Ascending aorta (tissue), 2 donors: ENCODE data around the gene TST. TPM values are rescaled to one million over a fixed set of nuclear protein-coding genes. Genes with fewer than 3 reads are reported as not detected.

Source experiments
- DNase-seq, 2 donors: peaks; one replicate each; pipeline ENCODE4 v3.0.0-alpha.2; 2019; ENCODE audit warnings: low spot score in 2 of 2
- H3K27ac ChIP-seq, 2 donors: fragments of 200-600 bp; sonication (generic); one replicate each; pipeline ENCODE4 v1.5.1; 2016 to 2017; ENCODE audit warnings: mild to moderate bottlenecking in 1 of 2
- H3K27me3 ChIP-seq: fragments of 200-600 bp; sonication (generic); one replicate; pipeline ENCODE4 v1.5.1; 2017
- H3K36me3 ChIP-seq, 2 donors: fragments of 200-600 bp; sonication (generic); one replicate each; pipeline ENCODE4 v1.5.1; 2016
- H3K4me1 ChIP-seq, 2 donors: fragments of 200-600 bp; sonication (generic); one replicate each; pipeline ENCODE4 v1.5.1; 2016 to 2017; ENCODE audit warnings: mild to moderate bottlenecking in 1 of 2
- H3K4me3 ChIP-seq, 2 donors: fragments of 200-600 bp; sonication (generic); one replicate each; pipeline ENCODE4 v1.5.1; 2016 to 2017; ENCODE audit warnings: mild to moderate bottlenecking in 1 of 2
- H3K9me3 ChIP-seq, 2 donors: fragments of 200-600 bp; sonication (generic); one replicate each; pipeline ENCODE4 v1.5.1; 2016
- intact Hi-C: fragments of 100-400 bp; cut with DNase I; formaldehyde crosslinking; loops from one replicate; pipeline ENCODE4 v1.15.1; 2023
- total RNA-seq: library from RNA; depleted of rRNA; stranded (reverse); fragments of >200 nt; gene quantifications from one replicate; pipeline ENCODE4 v1.1.0, GENCODE V29; 2016
- TF ChIP-seq, protein P1 (sequence below), 3 experiments: fragments of 200-600 bp in 2 of 3; fragments of 450-650 bp in 1 of 3; sonication (generic) in 2 of 3; IDR thresholded peaks; one replicate each; pipeline ENCODE4 v1.5.1; 2016 to 2019; ENCODE audit warnings: antibody characterized with exemption in 3 of 3, mild to moderate bottlenecking in 1 of 3, moderate library complexity in 1 of 3

The TST gene
- total RNA-seq, 1 donor from 2014 or later, result 22.7 TPM

- Histone ChIP-seq H3K4me3 (no peak overlapping the region), H3K9me3 (no peaks in the 10 kb centered on the region), H3K27me3 (no peaks in the 10 kb centered on the region), H3K4me1 (no peaks in the 10 kb centered on the region), H3K27ac (no peak overlapping the region), H3K36me3 (peaks cover 27 to 52% of the 10 kb centered on the region in 2 donors)
- DNase-seq, result no peak
- TF ChIP-seq, protein P1, sequence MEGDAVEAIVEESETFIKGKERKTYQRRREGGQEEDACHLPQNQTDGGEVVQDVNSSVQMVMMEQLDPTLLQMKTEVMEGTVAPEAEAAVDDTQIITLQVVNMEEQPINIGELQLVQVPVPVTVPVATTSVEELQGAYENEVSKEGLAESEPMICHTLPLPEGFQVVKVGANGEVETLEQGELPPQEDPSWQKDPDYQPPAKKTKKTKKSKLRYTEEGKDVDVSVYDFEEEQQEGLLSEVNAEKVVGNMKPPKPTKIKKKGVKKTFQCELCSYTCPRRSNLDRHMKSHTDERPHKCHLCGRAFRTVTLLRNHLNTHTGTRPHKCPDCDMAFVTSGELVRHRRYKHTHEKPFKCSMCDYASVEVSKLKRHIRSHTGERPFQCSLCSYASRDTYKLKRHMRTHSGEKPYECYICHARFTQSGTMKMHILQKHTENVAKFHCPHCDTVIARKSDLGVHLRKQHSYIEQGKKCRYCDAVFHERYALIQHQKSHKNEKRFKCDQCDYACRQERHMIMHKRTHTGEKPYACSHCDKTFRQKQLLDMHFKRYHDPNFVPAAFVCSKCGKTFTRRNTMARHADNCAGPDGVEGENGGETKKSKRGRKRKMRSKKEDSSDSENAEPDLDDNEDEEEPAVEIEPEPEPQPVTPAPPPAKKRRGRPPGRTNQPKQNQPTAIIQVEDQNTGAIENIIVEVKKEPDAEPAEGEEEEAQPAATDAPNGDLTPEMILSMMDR (IDR thresholded peaks at IDR 0.05), result no peak
- intact Hi-C loops, result no loop called here
These were observed 41.8 kb upstream of the TST start for GRCh38 chr22:37060801-37061610.

GRCh38 chr22:37059876-37060449 lies 40.7 kb upstream of the TST start:
- DNase-seq, result no peak
- Histone ChIP-seq H3K4me3 (no peak overlapping the region), H3K27me3 (no peaks in the 10 kb centered on the region), H3K4me1 (no peaks in the 10 kb centered on the region), H3K27ac (no peak overlapping the region), H3K9me3 (no peaks in the 10 kb centered on the region), H3K36me3 (peaks cover 29 to 60% of the 10 kb centered on the region in 2 donors)
- TF ChIP-seq, protein P1 (IDR thresholded peaks at IDR 0.05), result no peak
- intact Hi-C loops, result no loop called here

DNA sequence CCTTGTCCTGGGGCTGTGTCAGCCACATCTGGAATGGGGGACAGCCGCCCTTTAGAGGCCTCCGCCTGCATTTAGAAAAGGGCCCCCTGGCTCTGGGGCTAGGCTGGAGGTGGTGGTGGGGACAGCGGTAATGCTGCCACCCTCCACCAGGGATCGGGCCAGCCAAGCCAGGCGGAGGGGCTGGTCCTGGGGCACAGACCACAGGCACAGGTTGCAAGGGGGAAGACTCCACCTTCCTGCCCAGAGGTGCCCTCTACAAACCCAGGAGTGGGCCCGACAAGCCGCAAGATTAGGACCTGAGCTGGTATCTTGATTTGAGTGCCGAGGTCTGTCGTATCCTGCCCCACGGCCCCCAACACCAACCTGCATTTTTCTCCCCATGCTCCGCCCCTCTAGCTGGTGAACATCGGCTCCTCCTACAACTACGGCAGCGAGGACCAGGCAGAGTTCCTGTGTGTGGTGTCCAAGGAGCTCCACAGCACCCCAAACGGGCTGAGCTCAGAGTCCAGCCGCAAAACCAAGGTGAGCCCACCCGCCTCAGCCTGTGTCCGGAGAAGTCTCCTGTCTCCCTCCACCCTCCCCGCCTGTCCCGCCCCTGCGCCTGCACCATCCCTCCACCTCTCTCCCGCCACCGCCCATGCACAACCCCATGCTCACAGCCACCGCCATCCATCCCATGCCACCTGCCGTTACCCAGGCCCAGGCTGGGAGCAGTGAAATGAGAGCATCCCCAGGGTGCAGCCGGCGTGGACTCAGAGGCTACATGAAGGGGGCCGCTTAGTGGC lies 39.9 kb upstream of the TST start:
- Histone ChIP-seq H3K27ac (no peak overlapping the region), H3K9me3 (no peaks in the 10 kb centered on the region), H3K4me3 (no peak overlapping the region), H3K4me1 (no peaks in the 10 kb centered on the region), H3K36me3 (peaks cover 29 to 60% of the 10 kb centered on the region in 2 donors), H3K27me3 (no peaks in the 10 kb centered on the region)
- TF ChIP-seq, protein P1 (IDR thresholded peaks at IDR 0.05), result no peak
- no peak for DNase-seq
- intact Hi-C loops, result no loop called here

DNA sequence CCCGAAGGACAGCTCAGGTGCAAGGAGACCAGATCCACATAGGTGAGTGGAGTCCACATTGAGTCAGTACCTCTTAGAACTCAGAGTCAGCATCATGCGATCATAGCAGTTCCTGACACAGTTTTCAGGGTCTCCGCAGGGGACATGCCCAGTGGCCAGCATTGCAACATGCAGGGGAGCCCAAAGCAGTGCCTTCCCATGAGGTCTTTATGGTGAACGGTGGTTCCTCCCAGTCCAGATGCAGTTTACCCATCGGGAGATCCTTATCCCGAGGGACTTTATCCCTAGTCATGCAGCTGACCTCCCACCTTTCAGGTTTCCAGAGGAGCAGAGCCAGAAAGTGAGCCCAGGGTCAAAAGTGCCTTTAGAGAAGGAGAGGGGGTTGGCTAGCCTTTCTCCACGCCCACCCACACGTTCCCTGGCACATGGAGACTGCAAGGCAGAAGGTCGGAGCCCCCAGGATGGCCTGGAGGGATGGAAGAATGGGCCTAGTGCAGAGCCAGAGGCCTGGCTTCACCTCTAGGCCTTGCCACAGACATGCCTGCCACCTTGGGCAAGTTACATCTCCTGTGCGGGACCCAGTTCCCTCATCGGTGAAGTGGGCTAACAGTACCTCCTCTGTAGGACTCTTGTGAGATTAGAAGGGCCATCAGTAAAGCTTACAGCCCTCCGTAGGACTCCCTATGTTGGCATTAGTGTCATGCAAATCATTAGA lies 38.7 kb upstream of the TST start:
- no peak overlapping the region for H3K4me3 ChIP-seq
- TF ChIP-seq, protein P1 (IDR thresholded peaks at IDR 0.05), result no peak
- DNase-seq, result no peak
- intact Hi-C loops, result no loop called here
- no peaks in the 10 kb centered on the region for H3K4me1 ChIP-seq
- H3K9me3 ChIP-seq, result no peaks in the 10 kb centered on the region
- H3K27ac ChIP-seq, result no peak overlapping the region
- H3K27me3 ChIP-seq, result no peaks in the 10 kb centered on the region
- peaks cover 29 to 60% of the 10 kb centered on the region in 2 donors for H3K36me3 ChIP-seq

DNA sequence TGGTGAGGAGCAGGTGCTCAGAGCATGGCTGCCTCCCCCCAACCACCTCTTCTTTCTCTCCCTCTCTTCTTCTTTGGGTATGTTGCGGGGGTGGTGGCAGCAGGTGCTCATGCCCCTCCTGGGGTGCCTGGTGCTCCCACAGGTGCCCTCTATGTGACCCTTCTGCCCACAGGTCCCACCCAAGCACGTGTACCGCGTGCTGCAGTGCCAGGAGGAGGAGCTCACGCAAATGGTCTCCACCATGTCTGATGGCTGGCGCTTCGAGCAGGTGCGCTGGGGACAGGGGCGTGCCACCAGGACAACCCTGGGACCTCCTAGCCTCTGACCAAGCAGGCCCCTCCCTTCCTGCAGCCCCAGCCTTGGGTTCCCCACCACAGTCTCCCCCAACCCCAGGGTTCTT lies 38.0 kb upstream of the TST start:
- Histone ChIP-seq H3K27me3 (no peaks in the 10 kb centered on the region), H3K36me3 (peaks cover 29 to 60% of the 10 kb centered on the region in 2 donors)
- intact Hi-C loops, result no loop called here

More for the DNA sequence above, 38.0 kb upstream of the TST start:
- no peaks in the 10 kb centered on the region for H3K9me3 ChIP-seq
- DNase-seq, result no peak
- peaks cover 4 to 5% of the 10 kb centered on the region in 2 donors for H3K4me1 ChIP-seq
- H3K27ac ChIP-seq, result no peak overlapping the region
- H3K4me3 ChIP-seq, result no peak overlapping the region
- TF ChIP-seq, protein P1 (IDR thresholded peaks at IDR 0.05), result no peak
